Myocyte (in vitro differentiated cells): Measurements from ENCODE around the gene KIF15. TPM values are rescaled to one million over a fixed set of nuclear protein-coding genes. Genes with fewer than 3 reads are reported as not detected.
"Not testable (repeated sequence)": the region's sequence is repeated elsewhere in the genome, so short reads cannot be mapped to it uniquely, and the experiment has no call there.

Source experiments
- DNase-seq: peaks from one replicate; pipeline ENCODE4 v3.0.0-alpha.2; 2012; ENCODE audit warnings: low read depth
- total RNA-seq: library from RNA; depleted of rRNA; stranded (reverse); fragments of >200 nt; gene quantifications from 2 replicates; pipeline ENCODE4 v1.2.3, GENCODE V29; 2014

Gene KIF15
- total RNA-seq, 1 donor from 2014 or later: 1.2 TPM

DNA sequence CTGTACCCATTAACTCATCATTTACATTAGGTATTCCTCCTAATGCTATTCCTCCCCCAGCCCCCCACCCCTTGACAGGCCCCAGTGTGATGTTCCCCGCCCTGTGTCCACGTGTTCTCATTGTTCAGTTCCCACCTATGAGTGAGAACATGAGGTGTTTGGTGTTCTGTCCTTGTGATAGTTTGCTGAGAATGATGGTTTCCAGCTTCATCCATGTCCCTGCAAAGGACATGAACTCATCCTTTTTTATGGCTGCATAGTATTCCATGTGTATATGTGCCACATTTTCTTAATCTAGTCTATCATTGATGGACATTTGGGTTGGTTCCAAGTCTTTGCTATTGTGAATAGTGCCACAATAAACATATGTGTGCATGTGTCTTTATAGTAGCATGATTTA lies 54.7 kb downstream of the KIF15 start:
- not testable (repeated sequence) for DNase-seq

GRCh38 chr3:44821206-44821605 lies 59.6 kb downstream of the KIF15 start:
- not testable (repeated sequence) for DNase-seq

DNA sequence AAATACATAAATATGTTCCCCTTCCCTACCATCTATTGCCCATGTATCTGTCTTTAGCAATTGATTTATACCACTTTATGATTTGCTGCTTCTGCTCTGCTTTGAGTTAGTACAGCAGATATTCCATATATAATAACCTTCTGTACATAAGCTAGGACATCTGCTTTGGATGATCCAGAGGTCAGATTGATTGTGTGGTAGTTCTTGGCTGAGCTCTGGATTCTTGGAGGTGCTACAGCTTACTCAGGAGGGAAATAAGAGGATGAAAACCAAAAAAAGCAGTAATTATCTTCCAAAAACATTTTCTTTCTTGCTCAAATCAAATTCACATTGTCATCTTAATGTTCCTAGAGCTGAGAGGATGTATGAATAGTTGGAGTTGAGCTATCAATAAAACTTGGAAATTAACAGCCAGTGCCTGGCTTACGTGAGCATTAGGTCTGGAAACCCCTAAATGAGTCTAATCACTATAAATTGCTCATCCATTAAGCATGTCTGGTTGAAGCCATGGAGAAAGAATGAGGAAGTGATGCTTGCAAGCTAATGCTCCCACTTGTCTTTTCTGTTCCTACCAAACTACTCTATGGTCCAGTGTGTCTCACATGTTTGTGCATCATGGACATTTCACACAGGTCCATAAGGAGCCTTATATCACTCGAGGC lies 63.8 kb downstream of the KIF15 start:
- DNase-seq: peak; percentile 5

- DNase-seq: no peak
These were observed 65.6 kb downstream of the KIF15 start for GRCh38 chr3:44827196-44827595.

GRCh38 chr3:44831232-44831631 lies 69.6 kb downstream of the KIF15 start:
- DNase-seq: no peak

- no peak for DNase-seq
These were observed 70.4 kb downstream of the KIF15 start for GRCh38 chr3:44832032-44832431.

GRCh38 chr3:44832965-44833364 lies 71.4 kb downstream of the KIF15 start:
- DNase-seq: no peak

- no peak for DNase-seq
These were observed 71.8 kb downstream of the KIF15 start for GRCh38 chr3:44833394-44833793.

- no peak for DNase-seq
These were observed 74.1 kb downstream of the KIF15 start for GRCh38 chr3:44835684-44836083.

DNA sequence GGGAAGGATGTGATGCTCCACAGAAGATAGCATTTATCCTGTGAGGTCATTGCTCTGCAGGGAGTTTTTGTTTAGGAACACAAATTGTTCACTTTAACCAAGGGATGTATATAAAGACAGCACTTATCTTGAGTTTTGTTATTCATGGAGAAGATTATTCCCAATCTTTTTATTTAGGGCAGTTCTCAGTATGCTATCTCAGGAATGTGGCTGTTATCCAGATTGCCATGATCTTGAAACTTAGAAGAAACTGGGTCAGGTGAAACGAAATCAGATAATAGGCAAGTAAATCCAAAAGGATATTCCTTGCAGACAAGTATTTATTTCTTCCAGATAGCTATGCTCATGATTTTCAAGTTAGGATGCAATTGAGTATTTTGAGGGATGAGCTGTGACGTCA lies 80.8 kb downstream of the KIF15 start:
- no peak for DNase-seq

DNA sequence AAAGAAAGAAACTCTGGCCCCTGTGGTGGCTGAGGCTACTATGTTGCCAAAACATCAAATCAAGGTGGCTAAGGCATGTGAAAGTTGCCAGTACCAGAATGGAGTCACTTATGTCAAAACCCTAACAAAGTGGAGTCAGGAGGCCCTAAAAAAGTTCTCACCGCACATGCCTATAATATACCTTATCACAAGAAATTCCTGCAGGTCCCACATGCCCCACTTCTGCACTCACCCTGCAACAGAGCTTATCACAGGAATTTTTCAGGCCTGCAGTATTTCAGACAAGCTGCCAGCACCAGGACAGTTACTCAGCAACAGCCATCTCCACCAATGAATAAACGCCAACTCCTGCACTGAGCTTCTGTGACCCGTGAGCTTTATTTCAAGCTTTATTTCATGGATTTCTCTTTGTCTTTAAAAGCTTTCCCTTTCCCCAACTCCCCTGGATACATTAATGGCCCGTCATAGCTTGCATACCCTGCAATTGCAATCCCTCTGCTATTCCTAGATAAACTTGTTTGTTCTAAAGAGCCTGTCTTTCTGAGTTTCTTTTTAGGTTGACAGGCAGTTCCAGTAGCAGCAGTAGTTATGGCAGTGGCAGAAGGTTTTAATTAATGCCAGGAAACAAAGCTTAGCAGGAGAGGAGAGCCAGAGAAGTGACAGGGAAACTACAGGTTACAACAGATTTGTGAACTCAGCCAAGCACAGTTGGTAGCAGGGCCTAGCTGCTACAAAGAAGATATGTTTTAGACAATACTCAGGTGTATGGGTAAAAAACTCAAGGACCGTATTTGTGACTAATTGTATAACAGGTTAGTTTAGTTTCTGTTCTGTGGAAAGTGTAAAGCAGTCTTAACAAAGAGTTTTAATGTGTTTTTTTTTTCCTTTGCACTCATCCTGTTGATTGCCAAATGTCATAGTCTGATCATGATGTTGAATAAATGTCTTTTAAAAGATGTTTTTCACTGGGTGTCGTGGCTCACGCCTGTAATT lies 84.2 kb downstream of the KIF15 start:
- no peak for DNase-seq

DNA sequence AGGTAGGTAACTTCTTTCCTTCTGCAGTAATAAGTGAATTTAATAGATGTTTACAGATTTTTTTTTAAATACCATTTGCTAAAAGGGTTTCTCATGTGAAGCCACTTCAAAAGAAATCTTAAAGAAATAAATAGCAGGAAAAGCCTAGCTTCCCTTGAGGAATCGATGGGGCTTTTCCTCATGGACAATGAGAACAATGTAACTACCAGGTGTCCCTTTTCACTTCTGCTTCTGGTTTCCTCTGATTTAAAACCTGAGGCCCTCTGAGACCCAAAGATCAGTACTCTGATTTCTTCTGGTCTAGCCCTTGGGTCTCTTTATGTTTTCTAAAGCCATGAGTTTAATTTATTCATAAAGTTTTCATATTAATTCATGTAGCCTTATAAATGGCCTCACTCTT lies 87.0 kb downstream of the KIF15 start:
- DNase-seq: no peak

- DNase-seq: not testable (repeated sequence)
These were observed 95.1 kb downstream of the KIF15 start for GRCh38 chr3:44856663-44857062.

DNA sequence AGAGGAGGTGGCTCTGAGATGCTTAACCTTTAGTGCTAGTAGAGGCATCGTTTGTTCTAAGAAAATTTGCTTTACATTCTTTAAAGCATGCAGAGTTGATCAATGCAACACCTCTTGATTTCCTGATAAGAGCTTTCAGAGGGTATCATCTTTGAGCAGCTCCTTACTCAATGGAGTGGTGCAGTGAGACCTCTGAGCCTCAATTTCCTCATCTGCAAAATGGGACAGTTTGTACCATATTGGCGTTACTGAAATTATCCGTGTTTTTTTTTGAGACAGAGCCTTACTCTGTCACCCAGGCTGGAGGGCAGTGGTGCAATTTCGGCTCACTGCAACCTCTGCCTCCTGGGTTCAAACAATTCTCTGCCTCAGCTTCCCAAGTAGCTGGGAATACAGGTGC lies 98.5 kb downstream of the KIF15 start:
- DNase-seq: no peak

DNA sequence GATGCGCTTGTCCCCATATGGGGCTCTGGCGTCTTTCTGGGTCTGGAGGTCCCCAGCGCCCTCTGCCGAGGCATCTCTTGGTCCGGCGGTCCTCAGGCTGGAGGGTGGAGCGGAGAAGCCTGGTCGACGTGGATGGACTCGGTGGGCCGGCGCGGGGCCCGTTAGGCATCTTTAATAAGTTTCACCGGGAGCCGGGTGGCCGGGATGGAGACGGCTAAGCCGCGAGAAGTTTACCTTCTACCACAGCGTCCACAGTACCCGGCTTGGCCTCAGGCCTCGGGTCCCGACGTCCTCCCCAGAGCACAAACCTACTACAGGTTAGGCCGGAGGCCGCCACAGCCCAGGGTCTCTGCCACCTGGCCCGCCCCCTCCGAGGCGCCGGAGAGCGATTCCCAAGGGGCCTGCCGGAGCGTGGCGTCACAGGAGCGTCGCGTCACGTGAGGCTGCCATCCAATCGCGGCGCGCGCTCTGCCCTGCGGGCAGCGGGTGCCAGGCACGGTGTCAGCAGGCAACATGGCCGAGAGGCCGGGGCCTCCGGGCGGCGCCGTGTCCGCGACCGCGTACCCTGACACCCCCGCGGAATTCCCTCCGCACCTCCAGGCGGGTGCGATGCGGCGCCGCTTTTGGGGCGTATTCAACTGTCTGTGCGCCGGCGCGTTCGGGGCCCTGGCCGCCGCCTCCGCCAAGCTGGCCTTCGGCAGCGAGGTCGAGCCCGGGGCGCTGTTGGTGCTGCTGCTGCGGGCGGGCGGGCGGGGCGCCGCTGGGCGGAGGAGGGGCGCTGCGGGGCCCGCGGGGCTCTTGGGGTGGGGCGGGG lies 100.0 kb downstream of the KIF15 start, which contains the start of gene TMEM42:
Gene TMEM42 (plus strand): TSS at position 501 of the 814 bp plus-strand sequence. CDS start 13 bp downstream, at position 514.
- DNase-seq: peak; percentile 92

GRCh38 chr3:44862226-44862637 lies 100.6 kb downstream of the KIF15 start:
- DNase-seq: peak; percentile 60

DNA sequence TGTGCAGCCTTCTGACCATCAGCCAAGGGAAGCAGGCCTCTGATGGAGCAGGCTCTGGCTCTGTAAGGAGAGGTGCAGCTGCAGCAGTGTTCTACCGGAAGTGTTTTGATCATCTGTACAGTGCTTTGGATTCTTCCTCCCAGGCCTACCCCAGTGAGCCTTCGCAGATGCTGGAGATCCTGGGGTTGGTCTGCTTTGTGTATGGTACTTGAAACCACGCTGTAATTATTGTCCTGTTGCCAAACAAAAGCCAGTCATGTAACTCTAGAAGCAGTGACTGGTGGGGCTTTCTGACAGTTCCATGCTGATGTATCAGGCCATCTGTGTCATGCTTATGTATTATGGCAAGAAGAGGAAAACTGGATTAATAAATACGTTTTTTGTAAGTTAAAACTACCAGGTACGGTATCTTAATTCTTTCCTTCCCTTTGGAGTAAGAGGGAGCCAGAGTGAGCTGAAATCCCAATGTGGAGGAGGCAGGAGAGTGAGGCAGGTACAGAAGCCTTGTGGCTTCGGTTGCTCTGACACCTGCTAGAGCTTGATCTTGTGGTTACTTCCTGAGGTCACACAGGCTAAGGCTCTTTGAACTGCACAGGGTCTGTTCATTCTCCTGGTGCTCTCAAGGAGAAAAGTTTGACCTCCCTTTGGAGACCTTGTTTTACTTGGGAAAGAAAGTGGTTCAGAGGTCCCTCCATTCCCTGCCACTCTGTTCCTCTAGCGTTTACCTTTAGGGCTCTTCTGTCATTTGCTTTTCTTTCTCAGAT lies 103.9 kb downstream of the KIF15 start:
- DNase-seq: peak; percentile 89

DNA sequence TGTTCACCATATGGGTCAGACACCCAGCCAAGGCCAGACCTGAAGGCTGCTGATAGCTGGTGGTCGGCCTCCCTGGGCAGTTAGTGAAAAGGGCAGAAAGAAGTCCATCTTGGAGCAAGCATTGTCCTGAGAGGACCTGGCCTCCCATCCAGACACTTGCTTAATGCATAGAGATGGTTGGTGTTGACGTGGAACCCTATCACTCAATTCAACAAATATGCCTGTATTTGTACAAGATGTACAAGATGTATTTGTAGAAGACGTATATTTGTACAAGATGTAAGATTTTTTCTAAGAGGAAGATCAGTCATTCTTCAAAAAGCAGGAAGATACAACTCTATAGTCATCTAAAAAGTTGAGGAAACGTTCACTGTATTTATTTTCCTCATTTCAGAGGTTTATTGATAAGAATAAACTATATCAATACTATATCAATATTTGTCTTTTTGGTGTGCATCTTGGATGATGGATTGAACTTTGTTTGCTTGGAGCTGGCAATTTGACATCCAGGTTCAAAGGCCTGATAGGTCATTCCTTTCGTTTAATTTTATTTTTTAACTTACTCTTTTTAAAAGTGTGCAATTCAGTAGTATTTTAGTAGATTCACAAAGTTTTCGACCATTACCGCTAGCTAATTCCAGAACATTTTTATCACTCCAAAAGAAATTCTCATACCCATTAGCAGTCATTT lies 106.0 kb downstream of the KIF15 start:
- DNase-seq: no peak

DNA sequence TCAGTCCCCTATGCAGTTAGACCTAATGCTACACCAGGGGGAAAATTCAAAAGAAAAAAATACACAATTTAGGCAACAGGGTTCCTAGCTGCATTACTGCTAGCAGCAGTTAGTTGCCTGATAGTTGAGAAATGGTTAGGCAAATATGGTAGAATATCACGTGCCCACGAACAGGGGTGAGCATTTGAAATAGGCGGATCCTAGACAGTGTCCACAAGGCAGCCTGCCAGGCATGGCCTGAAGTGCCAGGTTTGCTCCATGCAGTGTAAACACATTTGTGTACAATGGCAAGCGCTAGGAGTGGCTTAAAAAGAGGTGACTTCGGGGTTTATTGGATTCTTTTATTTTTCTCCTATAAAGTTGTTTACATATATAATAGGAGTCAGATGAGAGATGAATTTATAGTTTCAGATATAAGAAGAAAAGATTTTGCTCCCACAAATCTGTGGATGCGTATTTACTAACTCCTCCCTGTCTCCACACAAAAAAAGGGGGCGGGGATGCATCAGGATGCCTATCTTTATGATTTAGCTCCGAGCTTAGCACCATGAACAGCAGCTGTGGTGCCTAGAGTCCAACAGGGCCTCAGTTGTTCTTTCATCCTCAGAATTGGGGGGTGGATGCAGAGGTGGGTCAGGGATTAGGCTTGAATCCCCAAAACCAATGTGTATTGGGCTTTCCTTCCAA lies 108.9 kb downstream of the KIF15 start:
- no peak for DNase-seq
